Measurements from ENCODE around the gene CTNNB1. TPM values are rescaled to one million over a fixed set of nuclear protein-coding genes. Genes with fewer than 3 reads are reported as not detected.
"Not testable (repeated sequence)": the region's sequence is repeated elsewhere in the genome, so short reads cannot be mapped to it uniquely, and the experiment has no call there.

CTNNB1 gene
- total RNA-seq, 2 experiments from 2014 or later, result 132 to 141 TPM

DNA sequence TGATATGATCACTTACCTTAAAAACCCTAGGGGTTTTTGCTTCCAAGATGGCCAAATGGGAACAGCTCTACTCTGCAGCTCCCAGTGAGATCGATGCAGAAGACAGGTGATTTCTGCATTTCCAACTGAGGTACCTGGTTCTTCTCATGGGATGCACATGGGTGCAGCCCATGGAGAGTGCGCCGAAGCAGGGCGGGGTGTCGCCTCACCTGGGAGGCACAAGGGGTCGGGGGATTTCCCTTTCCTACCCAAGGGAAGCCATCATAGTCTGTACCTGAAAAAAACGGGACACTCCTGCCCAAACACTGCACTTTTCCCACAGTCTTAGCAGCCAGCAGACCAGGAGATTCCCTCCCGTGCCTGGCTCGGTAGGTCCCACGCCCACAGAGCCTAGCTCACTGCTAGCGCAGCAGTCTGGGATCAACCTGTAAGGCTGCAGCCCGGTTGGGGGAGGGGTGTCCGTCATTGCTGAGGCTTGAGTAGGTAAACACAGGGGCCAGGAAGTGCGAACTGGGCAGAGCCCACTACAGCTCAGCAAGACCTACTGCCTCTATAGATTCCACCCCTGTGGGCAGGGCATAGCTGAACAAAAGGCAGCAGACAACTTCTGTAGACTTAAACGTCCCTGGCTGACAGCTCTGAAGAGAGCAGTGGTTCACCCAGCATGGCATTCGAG lies 78.6 kb downstream of the CTNNB1 start:
- Mint-ChIP-seq H3K9me3 (peaks cover 13% of the 10 kb centered on the region), H3K27ac (no peak overlapping the region), H3K36me3 (peaks cover 17% of the 10 kb centered on the region), H3K27me3 (no peaks in the 10 kb centered on the region), H3K4me3 (no peak overlapping the region), H3K4me1 (no peaks in the 10 kb centered on the region)
- no peak for DNase-seq

DNA sequence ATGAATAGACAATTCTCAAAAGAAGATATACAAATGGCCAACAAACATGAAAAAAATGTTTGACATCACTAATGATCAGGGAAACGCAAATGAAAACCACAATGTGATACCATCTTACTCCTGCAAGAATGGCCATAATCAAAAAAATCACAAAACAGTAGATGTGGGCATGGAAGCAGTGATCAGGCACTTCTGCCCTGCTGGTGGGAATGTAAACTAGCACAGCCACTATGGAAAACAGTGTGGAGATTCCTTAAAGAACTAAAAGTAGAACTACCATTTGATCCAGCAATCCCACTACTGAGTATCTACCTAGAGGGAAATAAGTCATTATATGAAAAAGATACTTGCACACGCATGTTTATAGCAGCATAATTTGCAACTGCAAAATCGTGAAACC lies 85.6 kb downstream of the CTNNB1 start:
- not testable (repeated sequence) for H3K27me3 Mint-ChIP-seq, H3K27ac Mint-ChIP-seq, H3K4me1 Mint-ChIP-seq, H3K9me3 Mint-ChIP-seq, H3K4me3 Mint-ChIP-seq, H3K36me3 Mint-ChIP-seq, DNase-seq

DNA sequence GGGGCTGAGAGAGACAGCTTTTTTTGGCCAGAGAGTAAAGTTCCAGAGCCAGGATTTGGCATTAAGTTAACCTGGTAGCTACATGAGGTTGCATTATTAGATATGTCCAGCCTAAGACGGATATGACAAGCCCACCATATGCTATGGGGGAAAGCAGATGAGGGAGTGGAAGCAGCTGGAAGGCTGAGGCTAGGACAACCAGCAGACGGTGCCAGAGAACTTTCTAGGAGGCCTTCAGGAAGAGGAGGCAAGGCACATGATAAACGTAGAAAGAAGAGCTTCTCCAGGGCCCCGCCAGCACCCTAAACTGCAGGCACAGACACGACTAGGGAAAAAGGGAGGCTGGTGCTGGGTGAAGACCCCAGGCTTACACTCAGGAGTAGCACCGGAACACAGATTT lies 87.0 kb downstream of the CTNNB1 start:
- Mint-ChIP-seq H3K9me3 (peaks cover 9% of the 10 kb centered on the region), H3K4me1 (peaks cover 2% of the 10 kb centered on the region), H3K36me3 (peaks cover 3% of the 10 kb centered on the region), H3K27me3 (no peaks in the 10 kb centered on the region), H3K4me3 (no peak overlapping the region), H3K27ac (no peak overlapping the region)
- DNase-seq, result no peak

GRCh38 chr3:41288785-41289184 lies 89.5 kb downstream of the CTNNB1 start:
- no peaks in the 10 kb centered on the region for H3K36me3 Mint-ChIP-seq
- no peak for DNase-seq
- no peak overlapping the region for H3K4me3 Mint-ChIP-seq
- H3K4me1 Mint-ChIP-seq, result peaks cover 2% of the 10 kb centered on the region
- no peak overlapping the region for H3K27ac Mint-ChIP-seq
- peaks cover 5% of the 10 kb centered on the region for H3K9me3 Mint-ChIP-seq
- H3K27me3 Mint-ChIP-seq, result no peaks in the 10 kb centered on the region

All from activated naive CD8-positive, alpha-beta T cell treated with anti-CD3 and anti-CD28 coated beads for 36 hours (primary cell).